HUES6 (cell line): ENCODE measurements around the gene NLRP13.

ENCODE experiments used
- H3K27ac ChIP-seq: 2 replicates; pipeline ENCODE4 v1.7.0; 2013; ENCODE audit warnings: low read depth, mild to moderate bottlenecking, low read length, inconsistent platforms
- H3K27me3 ChIP-seq: 2 replicates; pipeline ENCODE4 v1.6.1; 2013; ENCODE audit warnings: low read length; ENCODE audit not compliant: control insufficient read depth, insufficient read depth
- H3K36me3 ChIP-seq: 2 replicates; pipeline ENCODE4 v1.6.1; 2013; ENCODE audit warnings: low read length; ENCODE audit not compliant: control insufficient read depth, insufficient read depth
- H3K4me1 ChIP-seq: 2 replicates; pipeline ENCODE4 v1.6.1; 2013; ENCODE audit warnings: low read length; ENCODE audit not compliant: control insufficient read depth, insufficient read depth
- H3K4me3 ChIP-seq: 2 replicates; pipeline ENCODE4 v1.5.1; 2013; ENCODE audit warnings: low read depth, low read length
- H3K9ac ChIP-seq: one replicate; pipeline ENCODE4 v1.6.1; 2013; ENCODE audit warnings: mild to moderate bottlenecking, low read length
- H3K9me3 ChIP-seq: 2 replicates; pipeline ENCODE4 v1.6.1; 2013; ENCODE audit warnings: low read depth, low read length; ENCODE audit not compliant: control insufficient read depth, insufficient read depth

NLRP13 gene

GRCh38 chr19:55902080-55902751 lies 29.9 kb downstream of the NLRP13 start:
- Histone ChIP-seq H3K27me3 (no peaks in the 10 kb centered on the region; the same call in 1 of the 2 replicates), H3K9me3 (peaks cover 59% of the 10 kb centered on the region; the same call in 1 of the 2 replicates), H3K36me3 (no peaks in the 10 kb centered on the region), H3K4me3 (no peak overlapping the region), H3K27ac (no peak overlapping the region), H3K4me1 (no peaks in the 10 kb centered on the region), H3K9ac (no peak overlapping the region)

- Histone ChIP-seq H3K9ac (no peak overlapping the region), H3K27me3 (no peaks in the 10 kb centered on the region; the same call in 1 of the 2 replicates), H3K4me1 (no peaks in the 10 kb centered on the region), H3K9me3 (peaks cover 58% of the 10 kb centered on the region; the same call in 1 of the 2 replicates), H3K27ac (no peak overlapping the region), H3K4me3 (no peak overlapping the region), H3K36me3 (no peaks in the 10 kb centered on the region)
Observed at GRCh38 chr19:55901369-55902079, 30.6 kb downstream of the NLRP13 start.

GRCh38 chr19:55898911-55899310 lies 33.2 kb downstream of the NLRP13 start:
- no peak overlapping the region for H3K9ac ChIP-seq
- H3K4me3 ChIP-seq = no peak overlapping the region
- no peaks in the 10 kb centered on the region; the same call in 1 of the 2 replicates for H3K27me3 ChIP-seq
- no peaks in the 10 kb centered on the region for H3K4me1 ChIP-seq
- peaks cover 62% of the 10 kb centered on the region; the same call in 1 of the 2 replicates for H3K9me3 ChIP-seq
- H3K27ac ChIP-seq = no peak overlapping the region
- H3K36me3 ChIP-seq = no peaks in the 10 kb centered on the region

GRCh38 chr19:55882626-55883025 lies 49.5 kb downstream of the NLRP13 start:
- Histone ChIP-seq H3K9ac (no peak overlapping the region), H3K27me3 (no peaks in the 10 kb centered on the region; the same call in 1 of the 2 replicates), H3K27ac (no peak overlapping the region), H3K4me1 (no peaks in the 10 kb centered on the region), H3K36me3 (no peaks in the 10 kb centered on the region), H3K4me3 (no peak overlapping the region), H3K9me3 (peaks cover 55% of the 10 kb centered on the region; the same call in 1 of the 2 replicates)

- H3K27ac ChIP-seq = no peak overlapping the region
- no peaks in the 10 kb centered on the region for H3K36me3 ChIP-seq
- no peak overlapping the region for H3K4me3 ChIP-seq
- H3K27me3 ChIP-seq = no peaks in the 10 kb centered on the region; the same call in 1 of the 2 replicates
- H3K9me3 ChIP-seq = peaks cover 54% of the 10 kb centered on the region; the same call in 1 of the 2 replicates
- H3K4me1 ChIP-seq = no peaks in the 10 kb centered on the region
- H3K9ac ChIP-seq = no peak overlapping the region
Observed at GRCh38 chr19:55877211-55877610, 54.9 kb downstream of the NLRP13 start.

- no peak overlapping the region for H3K4me3 ChIP-seq
- no peaks in the 10 kb centered on the region for H3K36me3 ChIP-seq
- H3K27ac ChIP-seq = no peak overlapping the region
- no peak overlapping the region for H3K9ac ChIP-seq
- H3K4me1 ChIP-seq = no peaks in the 10 kb centered on the region
- peaks cover 35% of the 10 kb centered on the region; the same call in 1 of the 2 replicates for H3K9me3 ChIP-seq
- H3K27me3 ChIP-seq = peaks cover 3% of the 10 kb centered on the region; the same call in 1 of the 2 replicates
Observed at GRCh38 chr19:55870736-55871135, 61.4 kb downstream of the NLRP13 start.

- Histone ChIP-seq H3K9me3 (peaks cover 54% of the 10 kb centered on the region; the same call in 1 of the 2 replicates), H3K27me3 (peaks cover 3% of the 10 kb centered on the region; the same call in 1 of the 2 replicates), H3K4me3 (no peak overlapping the region), H3K27ac (no peak overlapping the region), H3K9ac (no peak overlapping the region), H3K36me3 (no peaks in the 10 kb centered on the region), H3K4me1 (no peaks in the 10 kb centered on the region)
Observed at GRCh38 chr19:55867101-55867500, 65.0 kb downstream of the NLRP13 start.

- H3K36me3 ChIP-seq = no peaks in the 10 kb centered on the region
Observed at GRCh38 chr19:55866521-55866920, 65.6 kb downstream of the NLRP13 start.

GRCh38 chr19:55858969-55859368 lies 73.2 kb downstream of the NLRP13 start:
- no peaks in the 10 kb centered on the region for H3K36me3 ChIP-seq
- peaks cover 65% of the 10 kb centered on the region; the same call in 1 of the 2 replicates for H3K9me3 ChIP-seq
- H3K27ac ChIP-seq = no peak overlapping the region
- peaks cover 16% of the 10 kb centered on the region; the same call in 1 of the 2 replicates for H3K27me3 ChIP-seq
- no peak overlapping the region for H3K4me3 ChIP-seq
- no peaks in the 10 kb centered on the region for H3K4me1 ChIP-seq
- H3K9ac ChIP-seq = no peak overlapping the region

More at GRCh38 chr19:55866521-55866920, 65.6 kb downstream of the NLRP13 start:
- no peaks in the 10 kb centered on the region for H3K4me1 ChIP-seq
- peaks cover 56% of the 10 kb centered on the region; the same call in 1 of the 2 replicates for H3K9me3 ChIP-seq
- no peak overlapping the region for H3K27ac ChIP-seq
- H3K9ac ChIP-seq = no peak overlapping the region
- no peak overlapping the region for H3K4me3 ChIP-seq
- H3K27me3 ChIP-seq = peaks cover 6% of the 10 kb centered on the region; the same call in 1 of the 2 replicates

GRCh38 chr19:55858401-55858800 lies 73.7 kb downstream of the NLRP13 start:
- Histone ChIP-seq H3K27me3 (peaks cover 16% of the 10 kb centered on the region; the same call in 1 of the 2 replicates), H3K27ac (no peak overlapping the region), H3K4me3 (no peak overlapping the region), H3K9ac (no peak overlapping the region), H3K36me3 (no peaks in the 10 kb centered on the region), H3K9me3 (peaks cover 63% of the 10 kb centered on the region; the same call in 1 of the 2 replicates), H3K4me1 (no peaks in the 10 kb centered on the region)

- no peak overlapping the region for H3K27ac ChIP-seq
- no peaks in the 10 kb centered on the region for H3K36me3 ChIP-seq
- no peak overlapping the region for H3K9ac ChIP-seq
- H3K9me3 ChIP-seq = peaks cover 63% of the 10 kb centered on the region; the same call in 1 of the 2 replicates
- peaks cover 16% of the 10 kb centered on the region; the same call in 1 of the 2 replicates for H3K27me3 ChIP-seq
- H3K4me1 ChIP-seq = no peaks in the 10 kb centered on the region
- H3K4me3 ChIP-seq = no peak overlapping the region
Observed at GRCh38 chr19:55857974-55858373, 74.2 kb downstream of the NLRP13 start.
